Astrocyte (in vitro differentiated cells and primary cell): ENCODE data around the gene ICOS. TPM values are rescaled to one million over a fixed set of nuclear protein-coding genes. Genes with fewer than 3 reads are reported as not detected.

Experiments
- DNase-seq: peaks from one replicate; pipeline ENCODE4 v3.0.0-alpha.2; 2010; ENCODE audit warnings: low read depth
- FAIRE-seq: peaks from 2 replicates; lab custom pipeline; 2011; peaks lifted over from hg19 to GRCh38; lab: Jason Lieb, UNC
- H2AFZ ChIP-seq: 2 replicates; pipeline ENCODE4 v1.6.0; 2012; ENCODE audit warnings: low read depth, low read length, inconsistent platforms
- H3K27ac ChIP-seq: 2 replicates; pipeline ENCODE4 v1.5.1; 2011; ENCODE audit warnings: low read depth, low read length, inconsistent platforms
- H3K27me3 ChIP-seq: 2 replicates; pipeline ENCODE4 v1.6.0; 2011; ENCODE audit warnings: low read length, inconsistent platforms; ENCODE audit not compliant: insufficient read depth
- H3K36me3 ChIP-seq: 2 replicates; pipeline ENCODE4 v1.5.1; 2011; ENCODE audit warnings: low read length, inconsistent platforms; ENCODE audit not compliant: insufficient read depth
- H3K4me1 ChIP-seq: 2 replicates; pipeline ENCODE4 v1.5.1; 2011; ENCODE audit warnings: low read length, inconsistent platforms; ENCODE audit not compliant: insufficient read depth
- H3K4me2 ChIP-seq: 2 replicates; pipeline ENCODE4 v1.6.0; 2012; ENCODE audit warnings: low read length, inconsistent platforms
- H3K4me3 ChIP-seq: 2 replicates; pipeline ENCODE4 v1.5.1; 2011; ENCODE audit warnings: low read depth, mild to moderate bottlenecking, low read length, inconsistent platforms; ENCODE audit not compliant: insufficient read depth
- H3K79me2 ChIP-seq: 2 replicates; pipeline ENCODE4 v1.6.0; 2012; ENCODE audit warnings: mild to moderate bottlenecking, low read length, inconsistent platforms; ENCODE audit not compliant: insufficient read depth
- H3K9ac ChIP-seq: 2 replicates; pipeline ENCODE4 v1.6.0; 2012; ENCODE audit warnings: mild to moderate bottlenecking, low read length, inconsistent platforms
- H3K9me3 ChIP-seq: 2 replicates; pipeline ENCODE4 v1.5.1; 2012; ENCODE audit warnings: low read depth, mild to moderate bottlenecking, low read length, inconsistent platforms; ENCODE audit not compliant: insufficient read depth
- H4K20me1 ChIP-seq: 2 replicates; pipeline ENCODE4 v1.6.0; 2012; ENCODE audit warnings: low read length, inconsistent platforms; ENCODE audit not compliant: insufficient read depth
- H3K27ac Mint-ChIP-seq: one replicate; pipeline ENCODE4 v1.8.0; 2021; ENCODE audit warnings: mild to moderate bottlenecking, mixed read lengths; ENCODE audit not compliant: unreplicated experiment
- H3K27me3 Mint-ChIP-seq: one replicate; pipeline ENCODE4 v1.8.0; 2021; ENCODE audit warnings: low read depth, mixed read lengths; ENCODE audit not compliant: unreplicated experiment
- H3K36me3 Mint-ChIP-seq: one replicate; pipeline ENCODE4 v1.8.0; 2021; ENCODE audit warnings: low read depth, mixed read lengths; ENCODE audit not compliant: unreplicated experiment
- H3K4me1 Mint-ChIP-seq: one replicate; pipeline ENCODE4 v1.8.0; 2021; ENCODE audit warnings: low read depth, mixed read lengths; ENCODE audit not compliant: unreplicated experiment
- H3K4me3 Mint-ChIP-seq: one replicate; pipeline ENCODE4 v1.8.0; 2021; ENCODE audit warnings: mild to moderate bottlenecking, moderate library complexity, mixed read lengths; ENCODE audit not compliant: unreplicated experiment
- H3K9me3 Mint-ChIP-seq: one replicate; pipeline ENCODE4 v1.8.0; 2021; ENCODE audit warnings: mild to moderate bottlenecking, mixed read lengths; ENCODE audit not compliant: unreplicated experiment
- CTCF ChIP-seq: IDR thresholded peaks from 2 replicates; pipeline ENCODE4 v1.5.1; 2011; ENCODE audit warnings: low read depth, mild to moderate bottlenecking, inconsistent platforms, low read length, moderate library complexity; ENCODE audit not compliant: insufficient read depth
- EZH2 ChIP-seq: IDR thresholded peaks from 2 replicates; pipeline ENCODE4 v1.6.1; 2012; ENCODE audit warnings: mild to moderate bottlenecking, low read length, inconsistent platforms; ENCODE audit not compliant: insufficient read depth
- total RNA-seq: library from RNA; stranded (reverse); gene quantifications from 2 replicates; pipeline ENCODE4 v1.2.1, GENCODE V29; 2021

Gene ICOS
- total RNA-seq, 1 donor from 2014 or later = not detected

GRCh38 chr2:203889944-203890343 is 46.6 kb upstream of the ICOS start:
- H3K36me3 Mint-ChIP-seq = no peaks in the 10 kb centered on the region
- H3K36me3 ChIP-seq = no peaks in the 10 kb centered on the region
- H3K4me1 Mint-ChIP-seq = peaks cover 3% of the 10 kb centered on the region
- H4K20me1 ChIP-seq = no peaks in the 10 kb centered on the region
- H2AFZ ChIP-seq = no peak overlapping the region
- DNase-seq (no peak), FAIRE-seq (no peak)
- no peaks in the 10 kb centered on the region for H3K27me3 ChIP-seq
- H3K27me3 Mint-ChIP-seq = peaks cover 10% of the 10 kb centered on the region
- H3K27ac ChIP-seq = no peak overlapping the region
- no peaks in the 10 kb centered on the region for H3K79me2 ChIP-seq
- TF ChIP-seq CTCF (no peak), EZH2 (no peak)
- H3K4me1 ChIP-seq = no peaks in the 10 kb centered on the region
- no peak overlapping the region for H3K4me2 ChIP-seq
- H3K9me3 Mint-ChIP-seq = peaks cover 7% of the 10 kb centered on the region
- no peak overlapping the region for H3K9ac ChIP-seq
- H3K9me3 ChIP-seq = no peaks in the 10 kb centered on the region
- H3K27ac Mint-ChIP-seq = no peak overlapping the region
- H3K4me3 ChIP-seq = no peak overlapping the region
- no peak overlapping the region for H3K4me3 Mint-ChIP-seq

GRCh38 chr2:203890733-203891132 is 45.8 kb upstream of the ICOS start:
- Histone ChIP-seq H3K4me2 (no peak overlapping the region), H3K4me1 (no peaks in the 10 kb centered on the region), H3K9ac (no peak overlapping the region), H3K27ac (no peak overlapping the region), H3K27me3 (no peaks in the 10 kb centered on the region), H3K4me3 (no peak overlapping the region), H2AFZ (no peak overlapping the region), H4K20me1 (no peaks in the 10 kb centered on the region), H3K79me2 (no peaks in the 10 kb centered on the region), H3K9me3 (no peaks in the 10 kb centered on the region), H3K36me3 (no peaks in the 10 kb centered on the region)
- Mint-ChIP-seq H3K36me3 (no peaks in the 10 kb centered on the region), H3K4me3 (no peak overlapping the region), H3K27ac (no peak overlapping the region), H3K27me3 (peaks cover 3% of the 10 kb centered on the region), H3K4me1 (peaks cover 3% of the 10 kb centered on the region), H3K9me3 (peaks cover 7% of the 10 kb centered on the region)
- no peak for FAIRE-seq
- TF ChIP-seq EZH2 (no peak), CTCF (no peak)
- DNase-seq = no peak

- Mint-ChIP-seq H3K4me1 (peaks cover 3% of the 10 kb centered on the region), H3K27me3 (peaks cover 3% of the 10 kb centered on the region), H3K9me3 (peaks cover 7% of the 10 kb centered on the region), H3K36me3 (no peaks in the 10 kb centered on the region), H3K4me3 (no peak overlapping the region), H3K27ac (no peak overlapping the region)
- no peak overlapping the region for H3K9ac ChIP-seq
- FAIRE-seq (no peak), DNase-seq (no peak)
- TF ChIP-seq EZH2 (no peak), CTCF (no peak)
- no peaks in the 10 kb centered on the region for H3K36me3 ChIP-seq
- no peak overlapping the region for H3K4me2 ChIP-seq
- H2AFZ ChIP-seq = no peak overlapping the region
- H3K4me1 ChIP-seq = no peaks in the 10 kb centered on the region
- H3K9me3 ChIP-seq = no peaks in the 10 kb centered on the region
- H4K20me1 ChIP-seq = no peaks in the 10 kb centered on the region
- H3K27me3 ChIP-seq = no peaks in the 10 kb centered on the region
- H3K27ac ChIP-seq = no peak overlapping the region
- no peaks in the 10 kb centered on the region for H3K79me2 ChIP-seq
- H3K4me3 ChIP-seq = no peak overlapping the region
Measured at GRCh38 chr2:203891474-203891873, 45.1 kb upstream of the ICOS start.
